CD4-positive, alpha-beta T cell (primary cell): ENCODE measurements around the gene GHR. TPM values are rescaled to one million over a fixed set of nuclear protein-coding genes. Genes with fewer than 3 reads are reported as not detected.
"Not testable (repeated sequence)": the region's sequence is repeated elsewhere in the genome, so short reads cannot be mapped to it uniquely, and the experiment has no call there.

Experiments used
- ATAC-seq: fragments of 200-7000 bp; cut with Tn5 transposase; one replicate; pipeline ENCODE4 v1.10.0; 2022; ENCODE audit warnings: mild to moderate bottlenecking; ENCODE audit not compliant: poor library complexity
- CTCF ChIA-PET: fragments of 350-600 bp; sonication (Branson Sonifier 250); formaldehyde crosslinking; loops from one replicate; lab custom pipeline; 2021; ENCODE audit warnings: antibody characterized with exemption, inconsistent platforms; lab: Charles Lee
- POLR2A ChIA-PET: fragments of 350-600 bp; sonication (Branson Sonifier 250); formaldehyde crosslinking; loops from one replicate; lab custom pipeline; 2021; ENCODE audit warnings: antibody characterized with exemption, inconsistent platforms; lab: Charles Lee
- DNase-seq, 14 experiments: peaks; one replicate each; pipeline ENCODE4 v3.0.0-alpha.2; 2013 to 2020; ENCODE audit warnings: mixed read lengths in 2 of 14
- H3K27ac ChIP-seq, 2 donors: one replicate each; pipeline versions ENCODE4 v1.5.1 to v1.7.0; 2013; ENCODE audit warnings: low read length in 2 of 2, low read depth in 1 of 2, mild to moderate bottlenecking in 1 of 2
- H3K27me3 ChIP-seq, 2 experiments: 1 replicate in 1 of 2; 2 replicates in 1 of 2; pipeline versions ENCODE4 v1.6.1 to v1.7.0; 2013; ENCODE audit warnings: low read length in 2 of 2, control low read depth in 1 of 2, mild to moderate bottlenecking in 1 of 2, moderate library complexity in 1 of 2; ENCODE audit not compliant: insufficient read depth in 2 of 2, control insufficient read depth in 1 of 2
- H3K36me3 ChIP-seq: one replicate; pipeline ENCODE4 v1.6.1; 2013; ENCODE audit warnings: low read length, control low read depth; ENCODE audit not compliant: insufficient read depth
- H3K4me1 ChIP-seq: one replicate; pipeline ENCODE4 v1.6.1; 2013; ENCODE audit warnings: low read length, control low read depth; ENCODE audit not compliant: insufficient read depth
- H3K4me3 ChIP-seq: one replicate; pipeline ENCODE4 v1.5.1; 2013; ENCODE audit warnings: mild to moderate bottlenecking, low read length, moderate library complexity
- H3K9me3 ChIP-seq, 2 experiments: 1 replicate in 1 of 2; 2 replicates in 1 of 2; pipeline versions ENCODE4 v1.6.1 to v1.7.0; 2013; ENCODE audit warnings: low read length in 2 of 2, mild to moderate bottlenecking in 2 of 2, control low read depth in 1 of 2, moderate library complexity in 1 of 2; ENCODE audit not compliant: control insufficient read depth in 1 of 2, insufficient read depth in 1 of 2
- H3K27ac Mint-ChIP-seq: one replicate; pipeline ENCODE4 v1.8.0; 2020; ENCODE audit warnings: mixed read lengths
- H3K27me3 Mint-ChIP-seq: one replicate; pipeline ENCODE4 v1.8.0; 2021; ENCODE audit warnings: mixed read lengths
- H3K36me3 Mint-ChIP-seq: one replicate; pipeline ENCODE4 v1.8.0; 2021; ENCODE audit warnings: low read depth, mixed read lengths
- H3K4me1 Mint-ChIP-seq: one replicate; pipeline ENCODE4 v1.8.0; 2021; ENCODE audit warnings: low read depth, mixed read lengths
- H3K4me3 Mint-ChIP-seq: one replicate; pipeline ENCODE4 v1.8.0; 2020; ENCODE audit warnings: mild to moderate bottlenecking, mixed read lengths
- H3K9me3 Mint-ChIP-seq: one replicate; pipeline ENCODE4 v1.8.0; 2020; ENCODE audit warnings: mixed read lengths
- CTCF ChIP-seq: fragments of 200-600 bp; IDR thresholded peaks from one replicate; pipeline ENCODE4 v1.8.0; 2022; ENCODE audit warnings: antibody characterized with exemption, mild to moderate bottlenecking
- intact Hi-C, 2 experiments: fragments of 100-400 bp; cut with DNase I in 1 of 2; cut with micrococcal nuclease in 1 of 2; formaldehyde crosslinking; loops; one replicate each; pipeline versions ENCODE4 v1.15.1 to v1.9.0; 2023 to 2025; cut with DNase I, micrococcal nuclease
- total RNA-seq, 174 experiments: library from RNA in 2 of 174; stranded (reverse) in 2 of 174; gene quantifications; one replicate each; pipeline ENCODE4 v1.2.3 and lab custom pipeline; 2021 to 2026

Gene GHR
- total RNA-seq, 2 experiments from 2014 or later = not detected

- ChIA-PET CTCF (no interaction called here), POLR2A (no interaction called here)
- no peak overlapping the region for H3K27ac Mint-ChIP-seq
- no peaks in the 10 kb centered on the region for H3K27me3 ChIP-seq
- no peak overlapping the region for H3K4me3 ChIP-seq
- H3K36me3 Mint-ChIP-seq = no peaks in the 10 kb centered on the region
- H3K4me1 ChIP-seq = no peaks in the 10 kb centered on the region
- ATAC-seq (no peak), DNase-seq (no peak)
- peaks cover 19% of the 10 kb centered on the region for H3K27me3 Mint-ChIP-seq
- H3K4me3 Mint-ChIP-seq = no peak overlapping the region
- H3K27ac ChIP-seq = no peak overlapping the region
- intact Hi-C loops = no loop called here
- H3K4me1 Mint-ChIP-seq = peaks cover 4% of the 10 kb centered on the region
- H3K9me3 Mint-ChIP-seq = peaks cover 2% of the 10 kb centered on the region
- H3K36me3 ChIP-seq = no peaks in the 10 kb centered on the region
- no peak for TF ChIP-seq CTCF
- no peaks in the 10 kb centered on the region for H3K9me3 ChIP-seq
These were observed 233.4 kb downstream of the GHR start for GRCh38 chr5:42656651-42657015.

- H3K4me3 Mint-ChIP-seq, H3K36me3 ChIP-seq, H3K4me3 ChIP-seq, H3K27ac Mint-ChIP-seq, POLR2A ChIA-PET, H3K27ac ChIP-seq, CTCF ChIA-PET, H3K4me1 Mint-ChIP-seq, H3K27me3 ChIP-seq, H3K4me1 ChIP-seq, ATAC-seq, H3K9me3 Mint-ChIP-seq, DNase-seq, intact Hi-C loops, H3K9me3 ChIP-seq, H3K36me3 Mint-ChIP-seq: not testable (repeated sequence)
- H3K27me3 Mint-ChIP-seq = peaks cover 14% of the 10 kb centered on the region
These were observed 236.6 kb downstream of the GHR start for GRCh38 chr5:42659869-42660268.

GRCh38 chr5:42665857-42666256 is 242.6 kb downstream of the GHR start:
- Mint-ChIP-seq H3K9me3 (peaks cover 6% of the 10 kb centered on the region), H3K27ac (no peak overlapping the region), H3K36me3 (no peaks in the 10 kb centered on the region), H3K4me3 (no peak overlapping the region), H3K27me3 (peaks cover 7% of the 10 kb centered on the region), H3K4me1 (no peaks in the 10 kb centered on the region)
- no peak for ATAC-seq
- no peaks in the 10 kb centered on the region for H3K4me1 ChIP-seq
- H3K4me3 ChIP-seq = no peak overlapping the region
- no peak for DNase-seq
- H3K36me3 ChIP-seq = no peaks in the 10 kb centered on the region
- no peak for TF ChIP-seq CTCF
- H3K27me3 ChIP-seq = no peaks in the 10 kb centered on the region
- ChIA-PET CTCF (no interaction called here), POLR2A (no interaction called here)
- no peak overlapping the region for H3K27ac ChIP-seq
- no peaks in the 10 kb centered on the region for H3K9me3 ChIP-seq
- intact Hi-C loops = no loop called here

- no peak for DNase-seq
- Mint-ChIP-seq H3K27ac (no peak overlapping the region), H3K36me3 (no peaks in the 10 kb centered on the region), H3K27me3 (peaks cover 7% of the 10 kb centered on the region), H3K4me1 (no peaks in the 10 kb centered on the region), H3K4me3 (no peak overlapping the region), H3K9me3 (peaks cover 4% of the 10 kb centered on the region)
- no peak for TF ChIP-seq CTCF
- H3K27ac ChIP-seq = no peak overlapping the region
- ChIA-PET CTCF (no interaction called here), POLR2A (no interaction called here)
- no peaks in the 10 kb centered on the region for H3K4me1 ChIP-seq
- H3K9me3 ChIP-seq = peaks cover 0 to 4% of the 10 kb centered on the region in 2 experiments
- intact Hi-C loops = no loop called here
- H3K27me3 ChIP-seq = no peaks in the 10 kb centered on the region
- no peak for ATAC-seq
- no peaks in the 10 kb centered on the region for H3K36me3 ChIP-seq
- no peak overlapping the region for H3K4me3 ChIP-seq
These were observed 243.6 kb downstream of the GHR start for GRCh38 chr5:42666869-42667268.
